Left ventricle myocardium inferior (tissue), 1 donor: ENCODE measurements around the gene RPRD1B. TPM values are rescaled to one million over a fixed set of nuclear protein-coding genes. Genes with fewer than 3 reads are reported as not detected.
"Not testable (repeated sequence)": the region's sequence is repeated elsewhere in the genome, so short reads cannot be mapped to it uniquely, and the experiment has no call there.

Experiments used
- DNase-seq: peaks from one replicate; pipeline ENCODE4 v3.0.0-alpha.2; 2020
- H3K27ac ChIP-seq: fragments of 200-600 bp; replicated peaks from 2 replicates; pipeline ENCODE4 v1.8.0; 2021
- H3K27me3 ChIP-seq: fragments of 200-600 bp; 2 replicates; pipeline ENCODE4 v1.8.0; 2021; ENCODE audit warnings: low read depth
- H3K36me3 ChIP-seq: fragments of 200-600 bp; 2 replicates; pipeline ENCODE4 v1.8.0; 2021
- H3K4me1 ChIP-seq: fragments of 200-600 bp; 2 replicates; pipeline ENCODE4 v1.8.0; 2021
- H3K4me3 ChIP-seq: fragments of 200-600 bp; 2 replicates; pipeline ENCODE4 v1.8.0; 2021; ENCODE audit warnings: mild to moderate bottlenecking, moderate library complexity
- H3K9me3 ChIP-seq: fragments of 200-600 bp; replicated peaks from 2 replicates; pipeline ENCODE4 v1.8.0; 2021
- intact Hi-C: fragments of 100-400 bp; cut with micrococcal nuclease; formaldehyde crosslinking; loops from one replicate; pipeline ENCODE4 v1.11.0; 2022
- total RNA-seq: library from RNA; stranded (reverse); fragmentation: NEBNext Ultra II Directional; extraction: Animal tissue kit (Norgen Biotek cat#: 25700); gene quantifications from one replicate; pipeline ENCODE4 v1.2.1, GENCODE V29; 2021
- TF ChIP-seq, protein P1 (sequence below): fragments of 200-600 bp; IDR thresholded peaks from 2 replicates; pipeline ENCODE4 v1.8.0; 2021; ENCODE audit warnings: antibody characterized with exemption, mild to moderate bottlenecking, borderline replicate concordance
- donor health status: DM: no; HTN: yes; CAD: no; lungs with severe emphysema.

RPRD1B gene
- total RNA-seq, 1 donor from 2014 or later: 58.9 TPM

GRCh38 chr20:38095017-38095686 is 61.6 kb downstream of the RPRD1B start:
- Histone ChIP-seq H3K4me1 (peaks cover 62% of the 10 kb centered on the region), H3K4me3 (no peak overlapping the region), H3K27me3 (no peaks in the 10 kb centered on the region), H3K9me3 (no peaks in the 10 kb centered on the region), H3K36me3 (peaks cover 9% of the 10 kb centered on the region), H3K27ac (peak overlapping the region; percentile 86)
- TF ChIP-seq, protein P1, sequence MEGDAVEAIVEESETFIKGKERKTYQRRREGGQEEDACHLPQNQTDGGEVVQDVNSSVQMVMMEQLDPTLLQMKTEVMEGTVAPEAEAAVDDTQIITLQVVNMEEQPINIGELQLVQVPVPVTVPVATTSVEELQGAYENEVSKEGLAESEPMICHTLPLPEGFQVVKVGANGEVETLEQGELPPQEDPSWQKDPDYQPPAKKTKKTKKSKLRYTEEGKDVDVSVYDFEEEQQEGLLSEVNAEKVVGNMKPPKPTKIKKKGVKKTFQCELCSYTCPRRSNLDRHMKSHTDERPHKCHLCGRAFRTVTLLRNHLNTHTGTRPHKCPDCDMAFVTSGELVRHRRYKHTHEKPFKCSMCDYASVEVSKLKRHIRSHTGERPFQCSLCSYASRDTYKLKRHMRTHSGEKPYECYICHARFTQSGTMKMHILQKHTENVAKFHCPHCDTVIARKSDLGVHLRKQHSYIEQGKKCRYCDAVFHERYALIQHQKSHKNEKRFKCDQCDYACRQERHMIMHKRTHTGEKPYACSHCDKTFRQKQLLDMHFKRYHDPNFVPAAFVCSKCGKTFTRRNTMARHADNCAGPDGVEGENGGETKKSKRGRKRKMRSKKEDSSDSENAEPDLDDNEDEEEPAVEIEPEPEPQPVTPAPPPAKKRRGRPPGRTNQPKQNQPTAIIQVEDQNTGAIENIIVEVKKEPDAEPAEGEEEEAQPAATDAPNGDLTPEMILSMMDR: no peak
- DNase-seq: no peak
- intact Hi-C loops: no loop called here

DNA sequence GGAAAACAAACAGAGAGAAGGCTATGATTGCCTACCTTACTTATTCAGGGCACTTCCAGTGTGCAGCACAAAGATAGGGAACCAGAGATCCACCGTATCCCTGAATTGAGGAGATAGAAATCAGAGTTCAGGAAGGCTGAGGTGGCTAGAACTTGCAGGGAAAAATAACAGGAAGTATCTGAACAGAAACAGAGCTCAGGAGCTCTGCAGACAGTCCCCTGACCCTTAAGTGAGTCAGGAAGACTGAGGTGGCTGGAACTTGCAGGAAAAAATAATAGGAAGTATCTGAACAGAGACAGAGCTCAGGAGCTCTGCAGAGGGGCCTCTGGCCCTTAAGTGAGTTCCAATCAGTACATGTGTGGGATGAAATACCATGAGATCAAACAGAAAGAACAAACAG is 65.4 kb downstream of the RPRD1B start:
- Histone ChIP-seq H3K27me3 (no peaks in the 10 kb centered on the region), H3K4me1 (peaks cover 24% of the 10 kb centered on the region), H3K36me3 (no peaks in the 10 kb centered on the region), H3K9me3 (no peaks in the 10 kb centered on the region), H3K4me3 (no peak overlapping the region), H3K27ac (peak overlapping the region; percentile 21)
- intact Hi-C loops: no loop called here
- TF ChIP-seq, protein P1: no peak
- DNase-seq: no peak

DNA sequence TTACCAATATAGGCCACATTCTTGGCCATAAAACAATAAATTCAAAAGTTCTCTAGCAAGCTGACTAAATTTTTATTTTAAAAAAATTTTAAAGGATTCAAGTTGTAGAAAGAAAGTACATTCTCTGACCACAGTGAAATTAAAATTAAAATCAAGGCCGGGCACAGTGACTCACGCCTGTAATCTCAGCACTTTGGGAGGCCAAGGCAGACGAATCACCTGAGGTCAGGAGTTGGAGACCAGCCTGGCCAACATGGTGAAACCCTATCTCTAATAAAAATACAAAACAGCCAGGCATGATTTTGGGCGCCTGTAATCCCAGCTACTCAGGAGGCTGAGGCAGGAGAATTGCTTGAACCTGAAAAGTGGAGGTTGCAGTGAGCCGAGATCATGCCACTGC is 68.7 kb downstream of the RPRD1B start:
- H3K4me1 ChIP-seq, H3K36me3 ChIP-seq, H3K27ac ChIP-seq, DNase-seq, H3K27me3 ChIP-seq, H3K4me3 ChIP-seq, intact Hi-C loops, H3K9me3 ChIP-seq: not testable (repeated sequence)

DNA sequence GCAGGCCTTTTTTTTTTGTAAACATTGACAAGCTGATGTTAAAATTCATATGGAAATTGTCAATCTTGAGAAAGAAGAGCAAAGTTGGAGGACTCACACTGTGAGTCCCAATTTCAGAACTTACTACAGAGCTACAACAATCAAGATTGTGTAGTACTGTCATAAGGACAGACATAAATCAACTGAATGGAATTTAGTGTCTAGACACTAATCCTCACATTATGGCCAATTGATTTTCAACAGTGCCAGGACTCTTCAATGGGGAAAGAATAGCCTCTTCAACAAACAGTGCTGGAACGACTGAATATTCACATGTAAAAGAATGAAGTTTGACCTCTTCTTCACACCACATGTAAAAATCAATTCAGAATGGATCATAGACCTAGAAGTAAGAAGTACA is 70.7 kb downstream of the RPRD1B start:
- no peaks in the 10 kb centered on the region for H3K27me3 ChIP-seq
- TF ChIP-seq, protein P1: no peak
- no peak overlapping the region for H3K4me3 ChIP-seq
- intact Hi-C loops: no loop called here
- no peak overlapping the region for H3K27ac ChIP-seq
- DNase-seq: no peak
- H3K36me3 ChIP-seq: no peaks in the 10 kb centered on the region
- H3K4me1 ChIP-seq: peaks cover 16% of the 10 kb centered on the region
- H3K9me3 ChIP-seq: no peaks in the 10 kb centered on the region

GRCh38 chr20:38106461-38106860 is 72.9 kb downstream of the RPRD1B start:
- H3K27me3 ChIP-seq: no peaks in the 10 kb centered on the region
- no peaks in the 10 kb centered on the region for H3K9me3 ChIP-seq
- H3K4me1 ChIP-seq: peaks cover 38% of the 10 kb centered on the region
- H3K27ac ChIP-seq: peak overlapping the region; percentile 45
- H3K4me3 ChIP-seq: no peak overlapping the region
- no peak for DNase-seq
- TF ChIP-seq, protein P1: peak; percentile 32
- H3K36me3 ChIP-seq: no peaks in the 10 kb centered on the region
- intact Hi-C loops: no loop called here

DNA sequence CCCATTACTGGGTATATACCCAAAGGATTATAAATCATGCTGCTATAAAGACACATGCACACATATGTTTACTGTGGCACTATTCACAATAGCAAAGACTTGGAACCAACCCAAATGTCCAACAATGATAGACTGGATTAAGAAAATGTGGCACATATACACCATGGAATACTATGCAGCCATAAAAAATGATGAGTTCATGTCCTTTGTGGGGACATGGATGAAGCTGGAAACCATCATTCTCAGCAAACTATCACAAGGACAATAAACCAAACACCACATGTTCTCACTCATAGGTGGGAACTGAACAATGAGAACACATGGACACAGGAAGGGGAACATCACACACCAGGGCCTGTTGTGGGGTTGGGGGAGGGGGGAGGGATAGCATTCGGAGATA is 73.8 kb downstream of the RPRD1B start:
- H3K9me3 ChIP-seq, DNase-seq, H3K36me3 ChIP-seq, H3K4me3 ChIP-seq, intact Hi-C loops, H3K27me3 ChIP-seq: not testable (repeated sequence)
- Histone ChIP-seq H3K4me1 (peaks cover 43% of the 10 kb centered on the region), H3K27ac (peak overlapping the region; percentile 92)

GRCh38 chr20:38107916-38108315 is 74.4 kb downstream of the RPRD1B start:
- H3K9me3 ChIP-seq, DNase-seq, H3K27me3 ChIP-seq, H3K4me3 ChIP-seq, intact Hi-C loops, H3K36me3 ChIP-seq: not testable (repeated sequence)
- Histone ChIP-seq H3K4me1 (peaks cover 43% of the 10 kb centered on the region), H3K27ac (peak overlapping the region; percentile 92)
